Measurements from ENCODE around the gene LRRC1.

The LRRC1 gene

GRCh38 chr6:53945765-53946407, 151.1 kb downstream of the LRRC1 start:
- Histone ChIP-seq H3K4me3 (no peak overlapping the region), H3K9me3 (replicated peaks in 1 of 11) (peaks cover 11 to 37% (median 25%) of the 10 kb centered on the region in 11 experiments; a peak in 21 of 22 replicates), H4K20me1 (no peaks in the 10 kb centered on the region), H3K9ac (no peak overlapping the region), H3K36me3 (no peaks in the 10 kb centered on the region), H3K27ac (no peak overlapping the region), H3K4me1 (no peaks in the 10 kb centered on the region), H3K4me2 (no peak overlapping the region), H3K27me3 (no peaks in the 10 kb centered on the region)
- TF ChIP-seq Cebpa-rat (IDR thresholded peaks at IDR 0.05) = no peak

- no peaks in the 10 kb centered on the region for H3K27me3 ChIP-seq
- TF ChIP-seq Cebpa-rat (IDR thresholded peaks at IDR 0.05) = no peak
These were observed 153.0 kb downstream of the LRRC1 start for GRCh38 chr6:53947780-53948179.

GRCh38 chr6:53951383-53951782, 156.6 kb downstream of the LRRC1 start:
- H3K4me2 ChIP-seq = no peak overlapping the region
- peaks cover 11 to 38% (median 28%) of the 10 kb centered on the region in 11 experiments; a peak in 21 of 22 replicates for H3K9me3 ChIP-seq (replicated peaks in 1 of 11)
- H3K27me3 ChIP-seq = no peaks in the 10 kb centered on the region
- peaks cover 0 to 8% (median 0%) of the 10 kb centered on the region in 10 experiments; a peak in 3 of 20 replicates for H3K4me1 ChIP-seq
- no peak for TF ChIP-seq Cebpa-rat (IDR thresholded peaks at IDR 0.05)
- H3K27ac ChIP-seq = no peak overlapping the region
- no peaks in the 10 kb centered on the region for H4K20me1 ChIP-seq
- H3K36me3 ChIP-seq = no peaks in the 10 kb centered on the region
- no peak overlapping the region for H3K9ac ChIP-seq
- no peak overlapping the region for H3K4me3 ChIP-seq

More at GRCh38 chr6:53947780-53948179, 153.0 kb downstream of the LRRC1 start:
- H4K20me1 ChIP-seq = no peaks in the 10 kb centered on the region
- no peaks in the 10 kb centered on the region for H3K4me1 ChIP-seq
- no peaks in the 10 kb centered on the region for H3K36me3 ChIP-seq
- H3K27ac ChIP-seq = no peak overlapping the region
- peaks cover 11 to 43% (median 30%) of the 10 kb centered on the region in 11 experiments; a peak in 21 of 22 replicates for H3K9me3 ChIP-seq (replicated peaks in 1 of 11)
- H3K4me2 ChIP-seq = no peak overlapping the region
- H3K4me3 ChIP-seq = no peak overlapping the region
- no peak overlapping the region for H3K9ac ChIP-seq

- H3K27ac ChIP-seq = no peak overlapping the region
- no peak overlapping the region for H3K4me2 ChIP-seq
- no peaks in the 10 kb centered on the region for H4K20me1 ChIP-seq
- no peaks in the 10 kb centered on the region for H3K27me3 ChIP-seq
- H3K9me3 ChIP-seq (replicated peaks in 1 of 11) = peaks cover 0 to 6% (median 4%) of the 10 kb centered on the region in 11 experiments; a peak in 10 of 22 replicates
- H3K4me1 ChIP-seq = peaks cover 0 to 8% (median 0%) of the 10 kb centered on the region in 10 experiments; a peak in 3 of 20 replicates
- H3K4me3 ChIP-seq = no peak overlapping the region
- H3K9ac ChIP-seq = no peak overlapping the region
- no peak for TF ChIP-seq Cebpa-rat (IDR thresholded peaks at IDR 0.05)
- no peaks in the 10 kb centered on the region for H3K36me3 ChIP-seq
These were observed 161.4 kb downstream of the LRRC1 start for GRCh38 chr6:53956068-53956711.

DNA sequence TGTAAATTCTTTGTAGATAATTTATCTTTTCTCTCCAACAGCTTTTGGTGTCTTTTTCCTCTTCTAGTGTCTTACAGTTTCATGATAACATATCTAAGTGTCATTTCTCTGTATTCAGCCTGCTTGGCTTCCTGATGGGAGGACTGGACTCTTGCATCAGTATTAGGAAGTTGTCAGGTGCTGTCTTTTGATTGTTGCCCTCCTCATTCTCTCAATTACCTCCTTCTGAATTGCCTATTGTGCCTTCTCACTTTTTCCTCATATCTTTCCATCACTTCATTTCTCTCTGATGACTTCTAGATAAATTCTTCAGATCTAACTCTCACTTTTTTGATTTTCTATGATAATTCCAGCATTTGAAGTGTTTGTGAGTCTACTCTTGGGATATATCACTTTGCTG, 162.0 kb downstream of the LRRC1 start:
- Histone ChIP-seq H4K20me1 (no peaks in the 10 kb centered on the region), H3K36me3 (no peaks in the 10 kb centered on the region), H3K4me3 (no peak overlapping the region), H3K4me2 (no peak overlapping the region), H3K4me1 (peaks cover 0 to 8% (median 0%) of the 10 kb centered on the region in 10 experiments; a peak in 3 of 20 replicates), H3K9ac (no peak overlapping the region), H3K27ac (no peak overlapping the region), H3K27me3 (no peaks in the 10 kb centered on the region), H3K9me3 (replicated peaks in 1 of 11) (no peaks in the 10 kb centered on the region)
- no peak for TF ChIP-seq Cebpa-rat (IDR thresholded peaks at IDR 0.05)

DNA sequence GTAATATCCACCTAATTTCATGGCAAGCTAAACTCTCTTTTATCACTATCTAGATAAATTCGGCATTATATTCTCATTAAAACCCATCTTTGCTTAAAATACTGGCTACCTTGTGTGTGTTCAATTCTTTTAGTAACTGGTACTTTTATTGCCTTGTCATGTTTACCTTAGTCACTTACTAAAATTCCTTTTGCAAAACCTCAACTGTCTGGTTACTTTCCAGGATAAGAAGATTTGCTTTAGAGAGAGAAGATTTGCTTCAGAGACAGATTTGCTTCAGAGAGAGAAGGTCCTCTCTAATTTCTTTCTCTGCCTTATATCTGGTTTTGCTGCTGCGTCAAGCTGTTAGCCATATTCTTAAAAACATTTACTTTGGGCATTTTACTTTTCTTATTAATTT, 164.9 kb downstream of the LRRC1 start:
- Histone ChIP-seq H3K4me1 (peaks cover 0 to 6% (median 0%) of the 10 kb centered on the region in 10 experiments; a peak in 4 of 20 replicates), H3K27ac (no peak overlapping the region), H3K9me3 (replicated peaks in 1 of 11) (no peaks in the 10 kb centered on the region), H3K4me2 (no peak overlapping the region), H3K27me3 (no peaks in the 10 kb centered on the region), H3K9ac (no peak overlapping the region), H3K4me3 (no peak overlapping the region), H4K20me1 (no peaks in the 10 kb centered on the region), H3K36me3 (no peaks in the 10 kb centered on the region)
- no peak for TF ChIP-seq Cebpa-rat (IDR thresholded peaks at IDR 0.05)

DNA sequence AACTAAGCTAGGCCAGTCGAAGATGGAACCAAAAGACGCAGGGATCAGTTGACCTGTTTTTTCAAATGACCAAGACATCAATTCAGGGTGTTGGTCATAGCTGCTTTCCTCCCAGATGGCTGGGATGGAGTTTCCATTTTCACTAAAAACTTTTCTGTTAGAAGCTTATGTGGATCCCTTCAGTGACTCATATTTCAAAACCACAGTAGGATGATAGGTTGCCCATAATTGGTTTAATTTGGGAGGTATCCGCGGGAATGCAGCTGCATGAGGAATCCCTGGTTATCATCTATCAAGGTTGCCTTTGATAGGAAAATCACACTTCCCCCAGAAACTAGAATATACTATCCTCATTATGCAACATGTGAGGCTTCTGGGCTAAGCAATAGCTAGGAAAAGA, 165.5 kb downstream of the LRRC1 start:
- Histone ChIP-seq H4K20me1 (no peaks in the 10 kb centered on the region), H3K36me3 (no peaks in the 10 kb centered on the region), H3K9me3 (replicated peaks in 1 of 11) (no peaks in the 10 kb centered on the region; a peak in 2 of 22 replicates), H3K27me3 (no peaks in the 10 kb centered on the region), H3K27ac (no peak overlapping the region), H3K9ac (no peak overlapping the region), H3K4me3 (no peak overlapping the region), H3K4me2 (no peak overlapping the region), H3K4me1 (no peaks in the 10 kb centered on the region; a peak in 1 of 20 replicates)
- no peak for TF ChIP-seq Cebpa-rat (IDR thresholded peaks at IDR 0.05)

- H3K27me3 ChIP-seq = no peaks in the 10 kb centered on the region
- no peak for TF ChIP-seq Cebpa-rat (IDR thresholded peaks at IDR 0.05)
- no peaks in the 10 kb centered on the region; a peak in 1 of 20 replicates for H3K4me1 ChIP-seq
- H3K4me2 ChIP-seq = no peak overlapping the region
- H3K9ac ChIP-seq = no peak overlapping the region
- H3K4me3 ChIP-seq = no peak overlapping the region
- H3K36me3 ChIP-seq = no peaks in the 10 kb centered on the region
- no peaks in the 10 kb centered on the region for H4K20me1 ChIP-seq
- peaks cover 0 to 6% (median 0%) of the 10 kb centered on the region in 11 experiments; a peak in 3 of 22 replicates for H3K9me3 ChIP-seq (replicated peaks in 1 of 11)
- H3K27ac ChIP-seq = no peak overlapping the region
These were observed 167.0 kb downstream of the LRRC1 start for GRCh38 chr6:53961679-53962370.

- TF ChIP-seq Cebpa-rat (IDR thresholded peaks at IDR 0.05) = no peak
- Histone ChIP-seq H3K9me3 (replicated peaks in 1 of 11) (peaks cover 0 to 6% (median 0%) of the 10 kb centered on the region in 11 experiments; a peak in 3 of 22 replicates), H3K27ac (no peak overlapping the region), H4K20me1 (no peaks in the 10 kb centered on the region), H3K36me3 (no peaks in the 10 kb centered on the region), H3K27me3 (no peaks in the 10 kb centered on the region), H3K9ac (no peak overlapping the region), H3K4me1 (peaks cover 0 to 6% (median 0%) of the 10 kb centered on the region in 10 experiments; a peak in 7 of 20 replicates), H3K4me2 (peak overlapping the region in 2 of 11 experiments; percentile 3 to 32; a peak in 2 of 22 replicates), H3K4me3 (no peak overlapping the region)
These were observed 167.8 kb downstream of the LRRC1 start for GRCh38 chr6:53962646-53963045.
